Fibroblast of the aortic adventitia (primary cell): ENCODE measurements around the gene CREB5. TPM values are rescaled to one million over a fixed set of nuclear protein-coding genes. Genes with fewer than 3 reads are reported as not detected.
A peak's percentile ranks its signal among the peaks of the same experiment; 100 is the strongest.

Experiments used
- DNase-seq: peaks from one replicate; pipeline ENCODE4 v3.0.0-alpha.2; 2010; ENCODE audit warnings: low read depth
- H3K4me3 ChIP-seq: 2 replicates; pipeline ENCODE4 v1.5.1; 2011; ENCODE audit warnings: low read depth, mild to moderate bottlenecking, control low read depth, low read length, moderate library complexity
- total RNA-seq: library from RNA; depleted of rRNA; stranded (reverse); fragments of >200 nt; gene quantifications from 2 replicates; pipeline ENCODE4 v1.2.3, GENCODE V29; 2012; ENCODE audit warnings: low replicate concordance
- TF ChIP-seq, protein P1 (sequence below): IDR thresholded peaks from 2 replicates; pipeline ENCODE4 v1.5.1; 2011; ENCODE audit warnings: mild to moderate bottlenecking, low read length, control low read depth, inconsistent platforms; ENCODE audit not compliant: insufficient read depth

CREB5 gene
- total RNA-seq, 1 donor: 5.2 TPM

DNA sequence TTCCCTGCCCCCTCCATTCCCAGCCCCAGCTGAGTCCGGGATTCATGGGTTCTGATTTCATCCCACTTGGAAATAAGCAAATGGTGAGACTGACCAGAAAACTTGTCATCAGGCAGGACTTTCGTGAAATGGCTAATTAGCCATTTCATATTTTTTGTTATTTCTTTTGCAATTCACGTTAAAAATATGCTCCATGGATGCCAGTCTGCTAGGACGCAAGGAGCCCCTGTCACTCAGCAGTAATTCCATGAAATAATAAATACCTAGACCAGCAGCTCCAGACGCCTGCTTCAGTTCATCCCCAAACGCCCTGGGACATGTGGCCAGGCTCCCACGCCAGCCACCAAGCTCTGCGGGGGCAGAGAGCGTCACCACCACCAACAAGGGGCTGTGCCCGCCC lies 434.9 kb downstream of the CREB5 start:
- no peak for DNase-seq
- no peak overlapping the region for H3K4me3 ChIP-seq
- TF ChIP-seq, protein P1, sequence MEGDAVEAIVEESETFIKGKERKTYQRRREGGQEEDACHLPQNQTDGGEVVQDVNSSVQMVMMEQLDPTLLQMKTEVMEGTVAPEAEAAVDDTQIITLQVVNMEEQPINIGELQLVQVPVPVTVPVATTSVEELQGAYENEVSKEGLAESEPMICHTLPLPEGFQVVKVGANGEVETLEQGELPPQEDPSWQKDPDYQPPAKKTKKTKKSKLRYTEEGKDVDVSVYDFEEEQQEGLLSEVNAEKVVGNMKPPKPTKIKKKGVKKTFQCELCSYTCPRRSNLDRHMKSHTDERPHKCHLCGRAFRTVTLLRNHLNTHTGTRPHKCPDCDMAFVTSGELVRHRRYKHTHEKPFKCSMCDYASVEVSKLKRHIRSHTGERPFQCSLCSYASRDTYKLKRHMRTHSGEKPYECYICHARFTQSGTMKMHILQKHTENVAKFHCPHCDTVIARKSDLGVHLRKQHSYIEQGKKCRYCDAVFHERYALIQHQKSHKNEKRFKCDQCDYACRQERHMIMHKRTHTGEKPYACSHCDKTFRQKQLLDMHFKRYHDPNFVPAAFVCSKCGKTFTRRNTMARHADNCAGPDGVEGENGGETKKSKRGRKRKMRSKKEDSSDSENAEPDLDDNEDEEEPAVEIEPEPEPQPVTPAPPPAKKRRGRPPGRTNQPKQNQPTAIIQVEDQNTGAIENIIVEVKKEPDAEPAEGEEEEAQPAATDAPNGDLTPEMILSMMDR: no peak

DNA sequence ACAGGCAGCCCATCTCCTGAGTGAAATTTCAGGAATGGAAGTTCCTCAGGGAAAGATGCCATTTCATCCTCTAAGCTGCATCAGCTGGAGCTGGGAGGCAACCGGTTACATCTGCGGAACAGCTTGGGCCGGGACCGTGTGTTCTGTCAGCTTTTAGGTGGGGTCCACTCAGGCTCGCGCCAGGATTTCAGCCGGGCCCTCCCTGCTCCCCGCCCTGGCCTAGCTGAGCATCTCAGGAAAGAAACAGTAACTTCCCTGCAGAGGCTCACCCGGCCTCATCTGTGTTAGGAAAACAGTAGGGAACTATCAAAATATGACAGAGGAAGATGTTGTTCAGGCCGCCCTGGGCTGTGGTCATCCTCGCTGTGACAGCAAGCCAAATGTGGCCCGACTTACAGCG lies 435.4 kb downstream of the CREB5 start:
- peak; percentile 8 for DNase-seq
- H3K4me3 ChIP-seq: no peak overlapping the region
- TF ChIP-seq, protein P1: no peak

DNA sequence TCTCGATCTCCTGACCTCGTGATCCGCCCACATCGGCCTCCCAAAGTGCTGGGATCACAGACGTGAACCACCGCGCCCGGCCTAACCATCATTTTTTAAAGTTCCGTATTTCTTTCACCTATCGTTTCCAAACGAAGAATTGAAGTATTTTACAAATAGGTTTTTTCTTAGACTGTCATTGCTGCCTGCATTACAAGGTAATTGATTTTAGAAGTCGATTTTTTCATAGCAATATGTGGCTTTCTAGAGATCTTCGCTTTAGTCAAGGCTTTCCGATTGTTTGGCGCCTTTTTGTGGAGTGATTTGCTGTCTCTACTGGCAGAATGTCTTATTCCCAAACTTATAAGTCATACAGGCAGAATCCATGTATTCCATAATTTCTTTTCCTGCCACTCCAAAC lies 436.6 kb downstream of the CREB5 start:
- TF ChIP-seq, protein P1: no peak
- no peak for DNase-seq
- no peak overlapping the region for H3K4me3 ChIP-seq

DNA sequence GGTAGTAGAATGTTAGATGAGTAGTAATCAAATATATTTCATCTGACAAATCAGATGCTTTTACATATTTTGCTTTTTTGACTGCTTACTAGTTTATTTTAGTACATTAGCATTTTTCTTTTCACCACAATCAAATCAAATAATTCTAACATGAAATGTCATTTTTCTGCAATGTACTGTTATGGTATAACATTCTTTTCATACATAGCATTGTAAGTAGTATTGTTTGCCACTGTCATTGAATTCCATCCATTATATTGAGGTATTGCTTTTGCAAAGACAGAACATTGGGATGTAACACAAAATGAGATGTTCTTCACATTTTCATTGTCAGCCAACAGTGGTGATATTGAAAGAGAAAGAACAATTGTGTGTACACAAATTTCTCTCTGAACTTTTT lies 438.4 kb downstream of the CREB5 start:
- TF ChIP-seq, protein P1: no peak
- H3K4me3 ChIP-seq: no peak overlapping the region
- no peak for DNase-seq

DNA sequence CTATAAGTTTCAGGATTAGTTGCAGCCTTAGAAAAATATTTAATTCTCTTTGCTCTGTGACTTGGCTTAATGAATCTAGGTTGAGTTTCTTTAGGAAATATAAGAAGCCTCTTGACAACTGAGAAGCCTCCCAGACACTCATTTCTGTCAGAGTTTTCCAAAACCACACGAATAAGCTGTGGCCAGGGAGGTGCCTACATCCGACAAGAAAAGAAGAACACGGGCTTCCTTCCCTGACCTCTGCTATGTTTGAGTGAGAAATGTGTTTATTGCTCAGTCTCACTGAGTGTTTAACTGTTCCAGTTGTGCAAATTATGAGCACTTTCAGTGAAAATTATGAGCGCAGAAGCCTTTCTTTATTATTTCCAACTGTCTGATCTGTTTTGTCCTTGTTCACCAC lies 440.8 kb downstream of the CREB5 start:
- TF ChIP-seq, protein P1: no peak
- DNase-seq: no peak
- no peak overlapping the region for H3K4me3 ChIP-seq

DNA sequence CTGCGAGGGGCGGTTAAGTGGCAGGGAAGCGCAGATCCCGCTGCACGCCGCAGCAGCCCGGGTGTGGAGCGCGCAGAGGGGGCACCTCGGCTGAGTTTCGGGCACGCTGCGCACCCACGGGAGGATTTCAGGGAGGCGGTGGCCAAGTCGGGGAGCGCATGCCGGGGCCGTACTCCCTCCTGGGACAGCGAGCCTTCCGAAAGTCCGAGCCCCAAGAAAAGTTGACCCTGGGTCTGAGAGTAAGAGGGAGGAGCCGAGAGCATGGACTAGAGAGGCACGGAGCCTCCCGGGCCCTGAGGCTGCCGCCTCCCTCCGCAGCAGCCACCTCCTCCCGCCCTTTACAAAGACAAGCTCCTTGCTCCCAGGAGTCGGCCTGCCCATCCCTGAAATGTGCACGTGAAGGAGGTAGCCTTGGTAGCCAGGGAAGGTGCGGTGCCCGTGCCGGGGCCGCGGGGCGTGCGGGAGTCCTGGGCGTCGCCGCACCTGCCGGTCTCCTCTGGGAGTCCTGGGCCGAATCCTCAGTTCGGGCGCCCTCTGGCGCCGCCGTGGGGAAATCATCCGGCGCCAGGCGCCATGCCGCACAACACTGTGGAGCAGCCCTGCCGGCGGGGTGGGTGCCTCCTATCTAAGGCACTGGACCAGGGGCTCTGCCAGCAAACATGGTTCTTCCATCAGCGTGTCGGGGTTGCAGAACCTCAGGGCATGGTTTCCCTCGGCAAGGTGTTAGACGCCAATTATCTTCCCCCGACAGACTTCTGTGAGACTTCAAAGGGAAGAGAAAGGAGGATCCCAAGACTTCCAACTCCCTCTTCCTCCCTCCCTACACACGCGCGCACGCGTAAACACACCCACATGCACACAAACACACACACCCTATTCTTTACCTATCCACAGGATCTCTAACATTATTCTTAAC lies 441.8 kb downstream of the CREB5 start:
- peak overlapping the region; percentile 55 for H3K4me3 ChIP-seq
- DNase-seq: peak; percentile 47
- TF ChIP-seq, protein P1: peak; percentile 86

DNA sequence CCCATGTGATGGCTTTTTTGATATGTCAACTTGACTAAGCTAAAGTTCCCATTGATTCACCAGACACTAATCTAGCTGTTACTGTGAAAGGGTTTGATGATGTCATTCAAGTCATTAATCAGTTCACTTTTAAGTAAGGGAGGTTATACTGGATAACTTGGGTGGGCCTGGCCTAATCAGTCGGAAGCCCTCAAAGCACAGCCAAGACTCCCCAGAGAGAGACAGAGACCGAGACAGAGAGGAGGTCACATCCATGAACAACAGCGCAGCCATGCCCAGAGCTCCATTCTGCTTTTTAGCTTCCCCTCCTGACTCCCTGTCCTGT lies 442.4 kb downstream of the CREB5 start:
- no peak for DNase-seq
- no peak overlapping the region for H3K4me3 ChIP-seq
- TF ChIP-seq, protein P1: no peak
